Activated CD4-positive, alpha-beta T cell treated with anti-CD3 and anti-CD28 coated beads, Interleukin-2, amount 10 ng/mL, durations not matched to agents 24 days and 14 days (primary cell): ENCODE results near the gene ARFGAP1. TPM values are rescaled to one million over a fixed set of nuclear protein-coding genes. Genes with fewer than 3 reads are reported as not detected.
"Not testable (repeated sequence)": the region's sequence is repeated elsewhere in the genome, so short reads cannot be mapped to it uniquely, and the experiment has no call there.

Experiments
- DNase-seq: peaks from one replicate; pipeline ENCODE4 v3.0.0; 2022
- H3K27ac Mint-ChIP-seq: one replicate; pipeline ENCODE4 v1.8.0; 2022; ENCODE audit warnings: mild to moderate bottlenecking, mixed read lengths
- H3K27me3 Mint-ChIP-seq: one replicate; pipeline ENCODE4 v1.8.0; 2022; ENCODE audit warnings: mixed read lengths
- H3K36me3 Mint-ChIP-seq: one replicate; pipeline ENCODE4 v1.8.0; 2022; ENCODE audit warnings: low read depth, mild to moderate bottlenecking, mixed read lengths
- H3K4me1 Mint-ChIP-seq: one replicate; pipeline ENCODE4 v1.8.0; 2021; ENCODE audit warnings: mixed read lengths
- H3K4me3 Mint-ChIP-seq: one replicate; pipeline ENCODE4 v1.8.0; 2022; ENCODE audit warnings: mild to moderate bottlenecking, moderate library complexity, mixed read lengths
- H3K9me3 Mint-ChIP-seq: one replicate; pipeline ENCODE4 v1.8.0; 2021; ENCODE audit warnings: mixed read lengths
- intact Hi-C: fragments of 100-400 bp; cut with micrococcal nuclease; formaldehyde crosslinking; loops from one replicate; pipeline ENCODE4 v1.15.1; 2023
- total RNA-seq: library from RNA; stranded (reverse); gene quantifications from 2 replicates; pipeline ENCODE4 v1.2.3, GENCODE V29; 2022

ARFGAP1 gene
- total RNA-seq, 1 donor from 2014 or later, result 97.0 TPM

DNA sequence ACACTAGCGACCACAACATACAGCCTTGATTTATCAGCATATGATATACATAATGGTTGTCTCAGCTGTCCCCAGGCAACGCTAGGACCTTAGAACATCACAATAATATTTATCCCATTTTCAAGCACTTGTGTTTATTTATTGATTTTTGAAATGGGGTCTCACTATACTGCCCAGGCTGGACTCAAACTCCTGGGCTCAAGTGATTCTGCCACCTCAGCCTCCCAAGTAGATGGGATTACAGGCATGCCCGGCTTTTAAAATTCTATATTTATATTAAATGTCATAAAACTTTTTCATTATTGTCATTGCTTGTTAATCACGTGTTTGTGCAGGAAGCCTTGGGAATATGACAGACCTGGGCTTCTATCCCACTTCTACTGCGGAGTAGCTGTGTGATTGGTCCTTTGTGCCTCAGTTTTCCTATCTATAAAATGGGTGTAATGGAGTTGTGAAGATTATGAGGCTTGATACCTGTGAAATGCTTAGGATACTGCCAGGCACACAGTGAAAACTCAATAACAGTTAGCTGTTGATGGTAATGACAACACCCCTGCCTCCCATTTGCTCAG lies 30.6 kb downstream of the ARFGAP1 start:
- Mint-ChIP-seq H3K9me3 (no peaks in the 10 kb centered on the region), H3K27me3 (peaks cover 10% of the 10 kb centered on the region), H3K4me1 (no peaks in the 10 kb centered on the region), H3K36me3 (no peaks in the 10 kb centered on the region), H3K27ac (no peak overlapping the region), H3K4me3 (no peak overlapping the region)
- intact Hi-C loops, result no loop called here
- DNase-seq, result no peak

DNA sequence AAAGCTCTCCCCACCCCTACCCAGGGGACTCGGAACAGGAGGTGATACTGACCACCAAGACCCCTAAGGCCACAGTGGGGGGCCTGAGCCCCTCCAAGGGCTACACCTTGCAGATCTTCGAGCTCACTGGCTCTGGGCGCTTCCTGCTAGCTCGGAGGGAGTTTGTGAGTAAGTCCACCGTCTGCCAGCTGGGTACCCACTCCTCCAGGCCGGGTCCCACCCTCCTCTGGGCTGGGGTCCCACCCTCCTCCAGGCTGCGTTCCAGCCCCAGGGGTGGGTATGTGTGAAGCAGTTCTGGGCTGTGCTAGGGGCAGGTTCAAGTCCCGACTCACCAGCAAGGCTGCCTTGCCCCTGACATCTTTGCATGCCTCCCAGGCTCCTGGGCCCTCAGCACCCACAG lies 32.8 kb downstream of the ARFGAP1 start:
- Mint-ChIP-seq H3K4me1 (no peaks in the 10 kb centered on the region), H3K4me3 (no peak overlapping the region), H3K36me3 (no peaks in the 10 kb centered on the region), H3K9me3 (no peaks in the 10 kb centered on the region), H3K27ac (no peak overlapping the region), H3K27me3 (peaks cover 5% of the 10 kb centered on the region)
- no peak for DNase-seq
- intact Hi-C loops, result loop anchor here (5.0 kb wide), 1 partner anchor 77 kb away; no protein-coding TSS in a partner anchor

DNA sequence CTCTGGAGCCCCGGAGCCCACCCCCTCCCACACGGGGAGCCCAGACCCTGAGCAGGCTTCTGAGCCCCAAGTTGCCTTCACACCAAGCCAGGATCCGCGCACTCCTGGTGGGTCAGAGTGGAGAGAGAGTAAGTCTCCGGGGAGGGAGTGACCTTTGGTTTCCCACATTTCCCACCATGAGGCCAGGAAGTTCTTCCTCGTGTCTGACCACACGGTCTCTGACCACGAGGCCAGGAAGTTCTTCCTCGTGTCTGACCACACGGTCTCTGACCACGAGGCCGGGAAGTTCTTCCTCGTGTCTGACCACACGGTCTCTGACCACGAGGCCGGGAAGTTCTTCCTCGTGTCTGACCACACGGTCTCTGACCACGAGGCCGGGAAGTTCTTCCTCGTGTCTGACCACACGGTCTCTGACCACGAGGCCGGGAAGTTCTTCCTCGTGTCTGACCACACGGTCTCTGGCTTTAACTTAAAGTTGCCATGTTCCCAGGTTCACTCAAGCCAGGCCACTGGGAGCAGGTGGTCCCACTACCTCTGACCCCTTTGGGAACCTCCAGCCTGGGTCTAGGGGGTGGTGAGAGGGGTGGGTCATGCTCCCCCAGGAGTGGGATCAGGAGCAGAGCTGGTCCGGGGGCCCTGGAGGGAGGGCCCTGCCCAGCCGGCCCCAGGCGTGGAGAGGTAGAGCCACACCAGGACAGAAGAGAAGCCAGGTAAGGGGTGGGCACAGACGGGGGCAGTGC lies 33.5 kb downstream of the ARFGAP1 start:
- H3K36me3 Mint-ChIP-seq, H3K27ac Mint-ChIP-seq, DNase-seq, H3K4me1 Mint-ChIP-seq, H3K4me3 Mint-ChIP-seq, H3K9me3 Mint-ChIP-seq, H3K27me3 Mint-ChIP-seq: not testable (repeated sequence)
- intact Hi-C loops, result loop anchor here (5.0 kb wide), 1 partner anchor 76 kb away; no protein-coding TSS in a partner anchor

DNA sequence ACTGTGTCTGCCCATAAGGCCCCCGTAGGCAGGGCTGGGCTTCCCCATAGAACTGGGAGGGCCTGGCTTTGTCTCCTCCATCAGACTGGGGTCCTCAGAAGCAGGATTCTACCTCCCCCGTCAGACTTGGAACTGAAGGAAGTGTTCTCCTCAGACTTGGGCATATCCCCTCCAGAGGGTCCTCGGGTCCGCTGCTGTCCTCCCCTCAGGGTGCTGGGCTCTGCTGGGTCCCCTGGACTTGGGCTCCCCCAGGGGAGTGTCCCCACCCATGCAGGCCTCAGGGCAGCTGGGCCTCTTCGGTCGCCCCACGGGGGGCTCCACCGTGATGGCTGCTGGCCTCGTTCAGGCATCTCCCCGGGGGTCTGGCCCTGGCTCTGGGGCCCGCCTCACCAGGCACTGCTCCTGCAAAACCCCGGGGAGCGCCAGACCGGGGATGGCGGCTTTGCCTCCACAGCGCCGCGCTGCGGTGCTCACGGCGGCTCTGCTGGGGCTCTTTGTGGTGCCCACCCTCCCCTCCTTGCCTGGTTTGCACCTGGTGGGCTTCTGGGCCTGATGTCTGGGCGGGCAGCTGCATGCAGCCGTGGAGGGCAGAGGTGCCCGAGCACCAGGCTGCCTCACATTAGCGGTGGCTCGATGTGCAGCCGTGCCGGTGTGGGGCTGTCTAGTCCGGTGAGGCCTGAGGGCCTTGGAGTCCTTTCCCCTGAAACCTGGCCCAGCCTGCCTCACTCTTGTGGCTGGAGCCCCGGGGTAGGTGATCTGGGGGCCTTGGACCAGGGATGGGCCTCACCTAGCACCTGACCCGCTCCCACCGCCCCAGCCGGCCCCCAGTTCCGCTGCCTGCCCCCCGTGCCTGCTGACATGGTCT lies 34.3 kb downstream of the ARFGAP1 start:
- intact Hi-C loops, result loop anchor here (5.0 kb wide), 1 partner anchor 75 kb away; no protein-coding TSS in a partner anchor
- H3K27ac Mint-ChIP-seq, result no peak overlapping the region
- DNase-seq, result no peak
- H3K36me3 Mint-ChIP-seq, result no peaks in the 10 kb centered on the region
- no peaks in the 10 kb centered on the region for H3K4me1 Mint-ChIP-seq
- H3K9me3 Mint-ChIP-seq, result no peaks in the 10 kb centered on the region
- H3K27me3 Mint-ChIP-seq, result peaks cover 3% of the 10 kb centered on the region
- H3K4me3 Mint-ChIP-seq, result no peak overlapping the region

DNA sequence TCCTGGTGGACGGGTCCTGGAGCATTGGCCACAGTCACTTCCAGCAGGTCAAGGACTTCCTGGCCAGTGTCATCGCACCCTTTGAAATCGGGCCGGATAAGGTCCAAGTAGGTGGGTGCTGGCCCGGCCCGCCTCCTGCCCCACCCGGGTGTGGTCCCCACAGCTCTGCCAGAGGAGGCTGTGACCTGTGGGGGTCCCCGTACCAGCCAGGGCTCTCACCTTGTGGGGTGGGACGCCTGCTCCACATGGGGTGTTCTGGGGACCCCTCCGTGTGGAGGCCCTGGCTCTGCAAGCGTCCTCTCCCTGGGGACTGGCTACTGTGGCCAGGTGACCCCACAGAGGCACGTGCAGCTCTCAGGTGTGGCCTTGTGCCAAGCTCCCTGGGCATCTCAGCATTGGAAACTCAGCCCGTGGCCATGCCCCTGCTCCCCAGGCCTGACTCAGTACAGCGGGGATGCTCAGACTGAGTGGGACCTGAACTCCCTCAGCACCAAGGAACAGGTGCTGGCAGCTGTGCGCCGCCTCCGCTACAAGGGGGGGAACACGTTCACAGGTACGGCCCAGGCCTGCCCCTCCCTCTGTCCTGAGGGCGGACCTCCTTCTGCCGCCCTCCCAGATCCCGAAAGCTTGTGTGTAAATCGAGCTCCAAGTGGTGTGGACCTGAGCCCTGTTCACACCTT lies 35.1 kb downstream of the ARFGAP1 start:
- DNase-seq, result no peak
- H3K4me3 Mint-ChIP-seq, result no peak overlapping the region
- intact Hi-C loops, result loop anchor here (5.0 kb wide), 1 partner anchor 75 kb away; no protein-coding TSS in a partner anchor
- H3K36me3 Mint-ChIP-seq, result no peaks in the 10 kb centered on the region
- no peaks in the 10 kb centered on the region for H3K4me1 Mint-ChIP-seq
- H3K27ac Mint-ChIP-seq, result no peak overlapping the region
- no peaks in the 10 kb centered on the region for H3K9me3 Mint-ChIP-seq
- H3K27me3 Mint-ChIP-seq, result peaks cover 1% of the 10 kb centered on the region

DNA sequence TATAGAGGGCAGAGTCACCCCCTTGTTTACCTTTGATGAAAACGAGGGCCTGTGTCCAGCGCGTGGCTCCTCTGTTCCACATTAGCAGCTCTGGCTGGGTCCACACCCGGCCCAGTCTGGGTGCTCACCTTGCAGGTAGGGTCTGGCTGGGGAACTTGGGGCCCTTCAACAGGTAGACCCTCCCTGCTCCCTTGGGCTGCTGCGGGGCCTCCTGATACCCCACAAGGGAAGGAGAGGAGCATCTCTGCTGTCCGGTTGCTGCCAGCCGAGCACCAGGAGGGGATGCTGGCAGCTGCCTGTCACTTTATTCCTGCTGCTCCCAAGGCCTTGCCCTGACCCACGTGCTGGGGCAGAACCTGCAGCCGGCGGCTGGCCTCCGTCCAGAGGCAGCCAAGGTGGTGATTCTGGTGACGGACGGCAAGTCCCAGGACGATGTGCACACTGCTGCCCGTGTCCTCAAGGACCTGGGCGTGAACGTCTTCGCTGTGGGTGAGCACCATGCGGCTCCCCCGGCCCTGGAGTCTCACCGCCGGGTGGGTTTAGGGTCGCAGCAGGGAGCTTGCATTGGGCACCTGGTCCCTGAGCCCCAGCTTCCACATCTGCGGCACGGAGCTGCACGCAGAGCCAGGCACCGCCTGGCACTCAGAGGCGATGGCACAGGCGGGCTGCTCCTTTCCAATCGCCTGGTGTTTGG lies 35.8 kb downstream of the ARFGAP1 start:
- H3K36me3 Mint-ChIP-seq, result no peaks in the 10 kb centered on the region
- H3K27ac Mint-ChIP-seq, result no peak overlapping the region
- no peaks in the 10 kb centered on the region for H3K9me3 Mint-ChIP-seq
- H3K4me1 Mint-ChIP-seq, result no peaks in the 10 kb centered on the region
- H3K4me3 Mint-ChIP-seq, result no peak overlapping the region
- intact Hi-C loops, result loop anchor here (5.0 kb wide), 1 partner anchor 74 kb away; no protein-coding TSS in a partner anchor
- no peak for DNase-seq
- no peaks in the 10 kb centered on the region for H3K27me3 Mint-ChIP-seq

DNA sequence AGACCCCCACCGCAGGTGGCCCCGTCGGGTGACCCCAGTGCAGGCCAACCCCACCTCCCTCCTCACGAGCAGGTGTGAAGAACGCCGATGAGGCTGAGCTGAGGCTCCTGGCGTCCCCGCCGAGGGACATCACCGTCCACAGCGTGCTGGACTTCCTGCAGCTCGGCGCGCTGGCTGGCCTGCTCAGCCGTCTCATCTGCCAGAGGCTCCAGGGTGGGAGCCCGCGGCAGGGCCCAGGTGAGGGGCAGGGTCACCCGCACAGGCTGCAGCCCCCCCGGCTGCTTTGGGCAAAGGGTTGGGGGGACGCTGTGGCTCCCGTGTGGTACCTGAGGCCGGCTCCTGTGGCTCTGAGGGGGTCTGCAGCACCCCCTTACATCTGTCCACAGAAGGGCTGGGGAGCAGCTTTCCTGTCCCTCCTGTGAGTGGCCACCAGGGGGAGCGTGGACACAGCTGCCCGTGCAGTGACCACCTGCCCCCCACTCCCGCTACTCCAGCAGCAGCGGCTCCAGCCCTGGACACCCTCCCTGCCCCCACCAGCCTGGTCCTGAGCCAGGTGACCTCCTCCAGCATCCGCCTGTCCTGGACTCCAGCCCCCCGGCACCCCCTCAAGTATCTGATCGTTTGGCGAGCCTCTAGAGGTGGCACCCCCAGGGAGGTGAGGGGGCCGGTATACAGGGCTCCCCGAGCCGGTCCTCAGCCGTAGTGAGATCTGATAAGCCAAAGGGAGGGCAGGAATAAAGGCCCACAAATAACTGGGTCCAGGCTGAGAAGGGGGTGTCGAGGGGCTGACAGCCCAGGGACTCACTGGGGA lies 36.9 kb downstream of the ARFGAP1 start:
- H3K27ac Mint-ChIP-seq, result no peak overlapping the region
- H3K9me3 Mint-ChIP-seq, result no peaks in the 10 kb centered on the region
- no peaks in the 10 kb centered on the region for H3K36me3 Mint-ChIP-seq
- intact Hi-C loops, result loop anchor here (5.0 kb wide), 1 partner anchor 73 kb away; no protein-coding TSS in a partner anchor
- no peak overlapping the region for H3K4me3 Mint-ChIP-seq
- peak; percentile 76 for DNase-seq
- no peaks in the 10 kb centered on the region for H3K27me3 Mint-ChIP-seq
- no peaks in the 10 kb centered on the region for H3K4me1 Mint-ChIP-seq

DNA sequence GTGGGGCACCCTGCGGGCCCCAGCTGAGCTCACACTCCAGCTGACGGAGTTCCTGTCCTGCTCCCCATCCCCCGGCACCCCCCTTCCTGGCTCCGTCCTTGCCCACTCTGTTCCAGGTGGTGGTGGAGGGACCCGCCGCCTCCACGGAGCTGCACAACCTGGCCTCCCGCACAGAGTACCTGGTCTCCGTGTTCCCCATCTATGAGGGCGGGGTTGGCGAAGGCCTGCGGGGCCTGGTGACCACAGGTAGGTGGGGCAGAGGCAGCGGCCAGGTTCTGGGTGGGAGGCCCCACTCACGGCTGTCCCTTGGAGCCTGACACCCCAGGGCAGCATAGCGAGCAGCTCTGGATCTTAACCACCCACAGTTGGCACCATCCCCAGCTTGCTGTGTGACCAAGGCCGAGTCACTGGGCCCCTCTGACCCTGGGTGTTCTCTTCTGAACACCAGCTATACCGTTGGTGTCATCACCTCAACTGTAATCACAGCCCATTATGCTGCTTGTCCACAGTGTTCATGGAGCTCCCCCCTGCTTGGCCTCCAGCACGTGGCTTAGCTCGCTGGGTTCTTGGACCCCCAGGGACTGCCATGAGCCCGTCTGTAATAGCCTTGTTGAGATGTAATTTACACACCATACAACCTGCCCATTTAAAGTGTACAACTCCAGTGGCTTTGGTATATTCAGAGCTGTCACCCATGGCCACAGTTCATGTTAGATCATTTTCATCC lies 37.8 kb downstream of the ARFGAP1 start:
- Mint-ChIP-seq H3K27ac (no peak overlapping the region), H3K4me3 (no peak overlapping the region), H3K9me3 (no peaks in the 10 kb centered on the region), H3K36me3 (no peaks in the 10 kb centered on the region), H3K27me3 (no peaks in the 10 kb centered on the region), H3K4me1 (no peaks in the 10 kb centered on the region)
- no peak for DNase-seq
- intact Hi-C loops, result no loop called here

DNA sequence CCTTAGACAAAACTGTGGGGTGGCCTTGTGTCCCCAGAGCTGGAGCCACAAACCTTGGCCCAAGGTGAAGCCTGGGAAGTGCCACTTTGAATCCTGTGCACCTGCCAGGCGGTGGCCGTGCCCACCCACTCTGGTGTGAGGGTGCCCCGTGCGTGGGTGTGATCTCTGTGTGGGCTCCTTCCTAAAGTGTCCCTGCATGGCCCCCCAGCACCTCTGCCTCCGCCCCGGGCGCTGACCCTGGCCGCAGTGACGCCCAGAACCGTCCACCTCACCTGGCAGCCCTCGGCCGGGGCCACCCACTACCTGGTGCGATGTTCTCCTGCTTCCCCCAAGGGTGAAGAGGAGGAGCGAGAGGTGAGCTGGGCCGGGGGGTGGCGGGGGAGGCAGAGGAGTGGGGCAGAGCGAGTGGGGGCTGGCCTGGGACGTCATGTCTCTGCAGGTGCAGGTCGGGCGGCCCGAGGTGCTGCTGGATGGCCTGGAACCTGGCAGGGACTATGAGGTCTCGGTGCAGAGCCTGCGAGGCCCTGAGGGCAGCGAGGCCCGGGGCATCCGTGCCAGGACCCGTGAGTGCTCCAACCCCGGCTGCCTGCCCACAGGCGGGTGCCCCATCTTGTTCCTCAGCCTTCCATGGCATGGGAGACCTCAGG lies 38.7 kb downstream of the ARFGAP1 start:
- DNase-seq, result no peak
- Mint-ChIP-seq H3K4me3 (no peak overlapping the region), H3K9me3 (no peaks in the 10 kb centered on the region), H3K27me3 (no peaks in the 10 kb centered on the region), H3K36me3 (no peaks in the 10 kb centered on the region), H3K4me1 (no peaks in the 10 kb centered on the region), H3K27ac (no peak overlapping the region)
- intact Hi-C loops, result no loop called here

DNA sequence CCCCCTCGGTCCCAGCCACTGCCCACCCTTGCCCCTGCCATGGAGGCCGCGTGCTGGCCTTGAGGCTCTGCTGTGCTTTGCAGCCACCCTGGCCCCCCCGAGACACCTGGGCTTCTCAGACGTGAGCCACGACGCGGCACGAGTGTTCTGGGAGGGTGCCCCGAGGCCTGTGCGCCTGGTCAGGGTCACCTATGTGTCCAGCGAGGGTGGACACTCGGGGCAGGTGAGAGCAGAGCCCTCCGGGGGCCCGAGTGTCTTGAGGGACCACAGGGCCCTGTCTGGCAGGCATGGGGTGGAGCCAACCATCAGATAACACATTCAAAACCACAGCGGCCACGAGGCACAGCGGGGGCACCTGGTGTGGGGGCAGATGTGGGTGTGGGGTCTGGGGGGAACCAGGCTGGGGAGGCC lies 39.2 kb downstream of the ARFGAP1 start:
- intact Hi-C loops, result no loop called here
- Mint-ChIP-seq H3K27me3 (no peaks in the 10 kb centered on the region), H3K36me3 (no peaks in the 10 kb centered on the region), H3K4me3 (no peak overlapping the region), H3K4me1 (no peaks in the 10 kb centered on the region), H3K9me3 (no peaks in the 10 kb centered on the region), H3K27ac (no peak overlapping the region)
- DNase-seq, result no peak

DNA sequence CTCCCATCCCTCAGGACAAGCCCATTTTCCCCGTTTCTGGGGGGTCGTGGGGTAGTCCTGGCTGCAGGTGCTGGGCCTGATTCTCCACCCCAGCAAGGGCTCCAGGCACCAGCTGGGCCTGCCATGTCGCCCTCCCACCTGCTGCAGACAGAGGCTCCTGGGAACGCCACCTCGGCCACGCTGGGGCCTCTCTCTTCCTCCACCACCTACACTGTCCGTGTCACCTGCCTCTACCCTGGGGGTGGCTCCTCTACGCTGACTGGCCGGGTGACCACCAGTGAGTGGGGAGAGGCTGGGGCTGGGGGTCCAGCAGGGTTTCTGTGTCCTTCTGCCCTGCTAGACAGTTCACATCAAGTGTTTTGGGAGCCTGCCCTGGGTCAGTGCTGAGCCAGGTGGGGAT lies 39.7 kb downstream of the ARFGAP1 start:
- intact Hi-C loops, result no loop called here
- DNase-seq, result no peak
- Mint-ChIP-seq H3K27me3 (no peaks in the 10 kb centered on the region), H3K27ac (no peak overlapping the region), H3K4me3 (no peak overlapping the region), H3K36me3 (no peaks in the 10 kb centered on the region), H3K9me3 (no peaks in the 10 kb centered on the region), H3K4me1 (no peaks in the 10 kb centered on the region)
